ENCODE measurements around the gene SLC13A4.
A peak's percentile ranks its signal among the peaks of the same experiment; 100 is the strongest.

The SLC13A4 gene

GRCh38 chr7:135666846-135667245, 61.1 kb downstream of the SLC13A4 start:
- no peak overlapping the region for H3K4me3 ChIP-seq (ENCODE audit: low read length)
- no peak for TF ChIP-seq CTCF (IDR thresholded peaks at IDR 0.05; ENCODE audit: insufficient read depth, low read depth, low read length, missing control alignments)
- no peak for DNase-seq (ENCODE audit: low read depth)

- H3K4me3 ChIP-seq (ENCODE audit: low read length): no peak overlapping the region
- no peak for DNase-seq (ENCODE audit: low read depth)
- TF ChIP-seq CTCF (IDR thresholded peaks at IDR 0.05; ENCODE audit: insufficient read depth, low read depth, low read length, missing control alignments): no peak
Measured at GRCh38 chr7:135666156-135666555, 61.8 kb downstream of the SLC13A4 start.

- no peak overlapping the region for H3K4me3 ChIP-seq (ENCODE audit: low read length)
- no peak for TF ChIP-seq CTCF (IDR thresholded peaks at IDR 0.05; ENCODE audit: insufficient read depth, low read depth, low read length, missing control alignments)
- no peak for DNase-seq (ENCODE audit: low read depth)
Measured at GRCh38 chr7:135665042-135665441, 62.9 kb downstream of the SLC13A4 start.

GRCh38 chr7:135664046-135664589, 63.9 kb downstream of the SLC13A4 start:
- no peak for TF ChIP-seq CTCF (IDR thresholded peaks at IDR 0.05; ENCODE audit: insufficient read depth, low read depth, low read length, missing control alignments)
- peak; percentile 52 for DNase-seq (ENCODE audit: low read depth)
- no peak overlapping the region for H3K4me3 ChIP-seq (ENCODE audit: low read length)

GRCh38 chr7:135662373-135663114, 65.4 kb downstream of the SLC13A4 start, which contains the start of gene STMP1:
TSS of gene STMP1 (plus strand) at chr7:135662514.
- peak; percentile 53 for TF ChIP-seq CTCF (IDR thresholded peaks at IDR 0.05; ENCODE audit: insufficient read depth, low read depth, low read length, missing control alignments)
- peak; percentile 94 for DNase-seq (ENCODE audit: low read depth)
- peak within 1 kb of the TSS; percentile 83 for H3K4me3 ChIP-seq (ENCODE audit: low read length)

- DNase-seq (ENCODE audit: low read depth): no peak
- peak overlapping the region; percentile 83 for H3K4me3 ChIP-seq (ENCODE audit: low read length)
- TF ChIP-seq CTCF (IDR thresholded peaks at IDR 0.05; ENCODE audit: insufficient read depth, low read depth, low read length, missing control alignments): no peak
Measured at GRCh38 chr7:135662123-135662372, 65.9 kb downstream of the SLC13A4 start.
